Naive B cell (primary cell): ENCODE data around the gene PAX5. TPM values are rescaled to one million over a fixed set of nuclear protein-coding genes. Genes with fewer than 3 reads are reported as not detected.

Experiments
- ATAC-seq, 2 donors: fragments of 150-1000 bp; cut with Tn5 transposase; 2 replicates each; pipeline ENCODE4 v1.10.0; 2021; ENCODE audit warnings: low read depth in 2 of 2, mild to moderate bottlenecking in 2 of 2, moderate library complexity in 2 of 2
- DNase-seq: peaks from one replicate; pipeline ENCODE4 v3.0.0; 2022
- H3K27ac Mint-ChIP-seq, 6 donors: one replicate each; pipeline ENCODE4 v1.8.0; 2020 to 2022; ENCODE audit warnings: mild to moderate bottlenecking in 6 of 6, mixed read lengths in 6 of 6, moderate library complexity in 5 of 6, inconsistent platforms in 2 of 6
- H3K27me3 Mint-ChIP-seq, 3 donors: one replicate each; pipeline ENCODE4 v1.8.0; 2021 to 2022; ENCODE audit warnings: mixed read lengths in 3 of 3, mild to moderate bottlenecking in 1 of 3
- H3K36me3 Mint-ChIP-seq, 2 donors: one replicate each; pipeline ENCODE4 v1.8.0; 2020 to 2022; ENCODE audit warnings: mixed read lengths in 2 of 2, inconsistent platforms in 1 of 2, mild to moderate bottlenecking in 1 of 2
- H3K4me1 Mint-ChIP-seq, 3 donors: one replicate each; pipeline ENCODE4 v1.8.0; 2020 to 2022; ENCODE audit warnings: mixed read lengths in 3 of 3, inconsistent platforms in 1 of 3, mild to moderate bottlenecking in 1 of 3, moderate library complexity in 1 of 3
- H3K4me3 Mint-ChIP-seq, 8 donors: one replicate each; pipeline ENCODE4 v1.8.0; 2020 to 2022; ENCODE audit warnings: mild to moderate bottlenecking in 8 of 8, mixed read lengths in 8 of 8, moderate library complexity in 8 of 8, inconsistent platforms in 2 of 8
- H3K9me3 Mint-ChIP-seq, 7 donors: one replicate each; pipeline ENCODE4 v1.8.0; 2020 to 2022; ENCODE audit warnings: mixed read lengths in 7 of 7, mild to moderate bottlenecking in 5 of 7, inconsistent platforms in 2 of 7, moderate library complexity in 1 of 7
- polyA plus RNA-seq, 6 donors: library from polyadenylated mRNA; unstranded; fragments of 300-500 nt; fragmentation: Illumina TruSeq; gene quantifications; one replicate each; pipeline ENCODE4 v1.2.3, GENCODE V29; 2021; ENCODE audit warnings: low read depth in 6 of 6

The PAX5 gene
- polyA plus RNA-seq, 6 donors from 2014 or later, result 17.1 to 83.5 (median 45.3) TPM

DNA sequence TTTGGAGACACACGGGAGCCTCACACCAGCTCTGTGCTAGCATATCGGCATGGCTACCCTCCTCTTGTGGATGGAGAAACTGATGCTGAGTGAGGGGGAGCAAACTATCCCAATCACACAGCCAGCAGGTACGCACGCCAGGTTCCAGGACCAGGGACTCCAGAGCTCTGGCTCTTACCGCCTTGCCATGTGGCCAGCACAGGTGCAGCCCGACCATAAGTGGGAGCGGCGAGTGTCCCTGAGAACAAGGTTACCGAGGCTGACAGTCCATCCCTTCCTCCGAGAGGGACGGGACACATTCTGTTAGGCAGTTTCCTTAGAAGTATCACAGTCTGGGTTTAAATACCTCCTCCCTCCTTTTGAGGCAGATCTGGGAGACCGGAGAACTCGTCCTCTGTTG lies 86.0 kb downstream of the PAX5 start:
- Mint-ChIP-seq H3K4me1 (peaks cover 50 to 80% (median 73%) of the 10 kb centered on the region in 3 donors), H3K36me3 (peaks cover 14 to 18% of the 10 kb centered on the region in 2 donors), H3K27ac (peak overlapping the region; percentile 70 to 99 (median 98)), H3K4me3 (peak overlapping the region in 1 of 8 donors; percentile 54), H3K27me3 (no peaks in the 10 kb centered on the region), H3K9me3 (no peaks in the 10 kb centered on the region)
- no peak for ATAC-seq
- no peak for DNase-seq

DNA sequence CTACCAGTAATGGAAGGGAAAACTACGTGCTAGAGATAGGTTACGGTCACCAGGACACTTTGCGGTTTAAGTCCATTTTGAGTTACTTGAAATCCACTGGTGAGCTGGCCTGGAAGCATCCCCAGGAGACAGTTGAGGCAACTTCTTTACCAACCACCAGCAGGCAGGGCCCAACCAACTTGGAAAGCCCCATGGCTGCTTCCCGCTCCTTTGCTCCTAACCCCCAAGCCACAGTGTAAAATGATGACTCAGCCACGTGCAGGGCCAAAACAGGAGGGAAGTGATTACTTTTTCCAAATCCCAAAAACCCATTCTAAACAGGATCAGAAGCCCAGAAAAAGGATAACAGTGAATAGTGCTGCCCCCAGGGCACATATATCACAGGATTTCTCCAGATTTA lies 87.4 kb downstream of the PAX5 start:
- H3K36me3 Mint-ChIP-seq, result peaks cover 12 to 14% of the 10 kb centered on the region in 2 donors
- no peak for DNase-seq
- no peaks in the 10 kb centered on the region for H3K27me3 Mint-ChIP-seq
- H3K4me1 Mint-ChIP-seq, result peaks cover 45 to 77% (median 74%) of the 10 kb centered on the region in 3 donors
- no peak for ATAC-seq
- H3K9me3 Mint-ChIP-seq, result no peaks in the 10 kb centered on the region
- H3K4me3 Mint-ChIP-seq, result no peak overlapping the region
- peak overlapping the region in 5 of 6 donors; percentile 56 to 99 (median 90) for H3K27ac Mint-ChIP-seq

DNA sequence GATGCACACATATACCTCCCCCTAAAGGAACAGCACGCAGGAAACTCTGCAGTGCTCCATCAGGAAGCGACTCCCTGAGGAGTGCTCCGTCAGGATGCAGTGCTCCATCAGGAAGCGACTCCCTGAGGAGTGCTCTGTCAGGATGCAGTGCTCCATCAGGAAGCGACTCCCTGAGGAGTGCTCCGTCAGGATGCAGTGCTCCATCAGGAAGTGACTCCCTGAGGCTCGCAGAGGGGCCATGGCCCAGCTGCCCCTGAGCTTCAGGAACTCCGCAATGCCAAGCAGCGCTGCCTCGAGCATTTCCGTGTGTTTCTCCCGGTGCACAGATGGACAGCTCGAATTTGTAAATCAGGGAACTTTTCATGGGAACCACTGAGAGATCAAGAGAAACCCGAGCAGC lies 88.1 kb downstream of the PAX5 start:
- Mint-ChIP-seq H3K9me3 (no peaks in the 10 kb centered on the region), H3K4me3 (no peak overlapping the region), H3K27me3 (no peaks in the 10 kb centered on the region), H3K27ac (peak overlapping the region in 2 of 6 donors; percentile 28 to 96), H3K36me3 (peaks cover 14 to 18% of the 10 kb centered on the region in 2 donors), H3K4me1 (peaks cover 46 to 77% (median 74%) of the 10 kb centered on the region in 3 donors)
- DNase-seq (no peak), ATAC-seq (no peak)

DNA sequence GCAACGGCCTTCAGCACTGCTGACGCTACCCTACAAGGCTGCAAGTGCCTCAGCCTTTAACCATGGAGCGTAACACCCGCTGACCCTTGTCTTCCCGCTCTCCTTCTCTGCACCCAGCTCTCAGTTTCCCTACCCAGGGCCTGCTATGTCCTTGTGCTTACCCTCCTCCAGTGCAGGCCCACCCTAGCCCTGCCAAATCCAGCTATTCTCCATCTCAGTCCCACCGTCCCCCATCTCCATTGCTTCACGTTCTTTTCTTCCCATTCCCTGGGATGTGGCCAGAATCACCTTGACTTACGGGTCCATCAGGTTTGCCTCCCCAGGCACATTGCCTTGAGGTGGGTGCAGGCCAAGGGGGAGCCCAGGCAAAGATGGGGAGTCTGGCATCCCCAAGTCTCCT lies 91.2 kb downstream of the PAX5 start:
- Mint-ChIP-seq H3K9me3 (no peaks in the 10 kb centered on the region), H3K27me3 (no peaks in the 10 kb centered on the region), H3K27ac (peak overlapping the region in 4 of 6 donors; percentile 78 to 86 (median 82)), H3K4me3 (peak overlapping the region in 2 of 8 donors; percentile 12 to 30), H3K36me3 (peaks cover 14 to 37% of the 10 kb centered on the region in 2 donors), H3K4me1 (peaks cover 53 to 77% (median 74%) of the 10 kb centered on the region in 3 donors)
- DNase-seq (no peak), ATAC-seq (no peak)

DNA sequence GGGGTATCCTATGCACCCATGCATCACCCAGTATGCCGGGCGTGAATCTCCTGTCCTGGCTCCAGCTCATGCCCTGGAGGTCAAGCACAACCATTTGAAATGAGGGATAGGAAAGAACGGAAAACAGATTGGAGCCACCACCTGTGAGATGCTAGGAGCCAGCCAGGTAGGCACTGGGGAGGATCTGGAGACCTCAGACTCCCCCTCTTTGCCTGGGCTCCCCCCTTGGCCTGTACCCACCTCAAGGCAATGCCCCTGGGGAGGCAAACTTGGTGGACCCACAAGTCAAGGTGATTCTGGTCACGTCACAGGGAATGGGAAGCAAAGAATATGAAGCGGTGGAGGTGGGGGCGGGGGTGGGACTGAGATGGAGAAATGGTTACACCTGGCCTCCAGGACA lies 92.6 kb downstream of the PAX5 start:
- DNase-seq, result no peak
- H3K27me3 Mint-ChIP-seq, result no peaks in the 10 kb centered on the region
- H3K4me3 Mint-ChIP-seq, result peak overlapping the region in 1 of 8 donors; percentile 63
- H3K36me3 Mint-ChIP-seq, result peaks cover 16 to 44% of the 10 kb centered on the region in 2 donors
- H3K27ac Mint-ChIP-seq, result peak overlapping the region in 5 of 6 donors; percentile 11 to 89 (median 86)
- no peak for ATAC-seq
- peaks cover 0 to 2% (median 0%) of the 10 kb centered on the region in 7 donors for H3K9me3 Mint-ChIP-seq
- peaks cover 61 to 82% (median 81%) of the 10 kb centered on the region in 3 donors for H3K4me1 Mint-ChIP-seq

DNA sequence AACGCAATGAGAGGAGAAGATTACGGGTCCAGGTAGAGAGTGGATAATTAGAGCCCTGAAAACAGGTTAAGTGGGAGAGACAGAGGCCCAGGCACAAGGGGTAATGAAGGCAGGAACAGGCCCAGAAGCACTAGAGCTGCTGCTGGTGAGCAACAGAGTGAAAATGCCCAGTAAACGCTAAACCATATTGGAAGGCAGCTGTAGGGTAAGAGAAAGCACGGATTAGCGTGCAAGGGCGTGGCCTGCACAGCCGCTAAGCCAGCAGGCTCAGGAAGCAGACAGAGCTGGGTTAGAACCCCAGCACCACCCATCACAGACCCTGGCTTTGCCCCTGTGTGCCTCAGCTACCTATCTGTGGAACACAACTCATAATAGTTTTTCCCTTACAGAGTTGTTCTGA lies 93.2 kb downstream of the PAX5 start:
- no peak for ATAC-seq
- Mint-ChIP-seq H3K36me3 (peaks cover 17 to 44% of the 10 kb centered on the region in 2 donors), H3K27ac (peak overlapping the region; percentile 47 to 97 (median 86)), H3K4me3 (peak overlapping the region in 1 of 8 donors; percentile 54), H3K4me1 (peaks cover 63 to 83% (median 82%) of the 10 kb centered on the region in 3 donors), H3K9me3 (peaks cover 0 to 2% (median 0%) of the 10 kb centered on the region in 7 donors), H3K27me3 (no peaks in the 10 kb centered on the region)
- no peak for DNase-seq

DNA sequence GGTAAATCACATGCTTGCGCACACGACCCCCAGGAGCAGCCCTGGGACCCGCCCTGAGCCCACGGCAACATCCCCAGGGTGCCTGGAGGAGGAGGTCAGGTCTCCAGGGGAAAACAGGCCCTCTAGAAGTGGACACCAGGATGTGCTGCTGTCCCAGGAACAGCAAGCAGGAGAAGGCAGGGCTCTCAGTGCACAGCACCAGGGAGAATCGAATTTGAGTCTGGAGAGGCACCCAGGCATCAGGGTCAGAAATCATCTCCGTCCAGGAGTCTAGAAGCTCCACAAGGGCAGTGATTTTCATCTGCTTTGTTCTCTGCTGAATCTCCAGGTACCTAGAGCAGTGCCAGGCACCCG lies 93.6 kb downstream of the PAX5 start:
- peaks cover 18 to 44% of the 10 kb centered on the region in 2 donors for H3K36me3 Mint-ChIP-seq
- peaks cover 0 to 2% (median 0%) of the 10 kb centered on the region in 7 donors for H3K9me3 Mint-ChIP-seq
- ATAC-seq (no peak), DNase-seq (no peak)
- no peaks in the 10 kb centered on the region for H3K27me3 Mint-ChIP-seq
- peak overlapping the region in 5 of 6 donors; percentile 47 to 97 (median 87) for H3K27ac Mint-ChIP-seq
- H3K4me1 Mint-ChIP-seq, result peaks cover 67 to 87% (median 83%) of the 10 kb centered on the region in 3 donors
- H3K4me3 Mint-ChIP-seq, result peak overlapping the region in 2 of 8 donors; percentile 22 to 54

DNA sequence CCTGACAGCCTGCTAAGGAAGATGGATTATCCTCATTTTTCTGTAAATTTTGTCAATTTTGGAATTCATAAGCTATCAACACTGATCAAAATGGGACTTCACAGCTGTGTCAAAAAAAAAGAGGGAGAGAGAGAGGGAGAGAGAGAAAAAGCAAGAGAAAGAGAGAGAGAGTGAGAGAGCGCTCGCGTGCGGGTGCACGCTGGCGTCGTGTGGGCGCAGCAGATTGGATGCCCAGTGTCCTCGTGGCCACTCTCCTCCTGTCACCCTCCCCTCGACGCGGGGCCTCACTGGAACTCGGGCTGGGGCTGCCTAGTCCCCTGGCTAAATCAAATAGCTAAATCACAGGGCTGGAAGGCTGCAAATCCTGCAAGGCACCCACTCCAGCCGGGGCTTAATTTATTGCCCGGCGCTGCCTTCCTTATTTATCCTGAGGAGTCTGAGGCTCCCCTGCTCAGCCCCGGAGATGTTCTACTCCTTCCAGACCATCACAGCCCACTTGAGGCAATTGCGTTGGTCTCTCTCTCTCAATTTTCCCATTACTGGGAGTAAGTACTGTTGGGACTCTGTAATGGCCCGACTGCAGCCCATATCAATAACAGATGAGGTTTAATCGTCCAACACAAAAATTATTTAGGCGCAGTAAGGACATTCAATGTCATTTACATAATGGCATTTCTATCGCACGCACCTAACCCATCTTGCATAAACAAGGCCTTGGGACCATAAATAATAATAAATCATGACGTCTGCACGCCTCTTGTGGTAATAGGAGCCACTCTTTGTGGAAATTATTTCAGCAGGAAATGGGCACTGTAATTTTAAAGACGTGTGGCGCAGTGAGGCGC lies 94.2 kb downstream of the PAX5 start:
- ATAC-seq, result no peak
- Mint-ChIP-seq H3K27me3 (no peaks in the 10 kb centered on the region), H3K27ac (peak overlapping the region; percentile 62 to 97 (median 91)), H3K4me3 (peak overlapping the region in 5 of 8 donors; percentile 21 to 61 (median 43)), H3K36me3 (peaks cover 24 to 44% of the 10 kb centered on the region in 2 donors), H3K4me1 (peaks cover 67 to 90% (median 82%) of the 10 kb centered on the region in 3 donors), H3K9me3 (peaks cover 0 to 2% (median 0%) of the 10 kb centered on the region in 7 donors)
- no peak for DNase-seq

DNA sequence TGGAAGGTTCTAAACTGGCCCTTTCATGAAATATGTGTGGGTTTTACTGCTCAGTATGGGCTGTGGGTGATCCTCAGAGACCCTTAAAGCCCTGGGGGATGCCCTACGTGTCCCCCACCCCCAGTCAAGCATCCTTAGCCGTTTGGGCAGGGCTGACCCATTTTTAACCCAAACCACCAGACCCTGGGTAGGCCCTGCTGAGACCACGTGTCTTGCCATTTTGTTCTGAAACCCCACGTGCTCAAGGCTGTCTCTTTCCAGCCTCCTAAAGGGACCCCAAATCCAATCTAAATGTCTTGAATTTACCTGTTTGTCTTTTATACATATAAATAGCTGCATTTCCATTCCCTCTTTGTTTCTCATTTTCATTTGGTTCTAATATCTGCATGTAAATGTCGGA lies 94.9 kb downstream of the PAX5 start:
- H3K27me3 Mint-ChIP-seq, result no peaks in the 10 kb centered on the region
- no peak for DNase-seq
- peak overlapping the region in 4 of 8 donors; percentile 43 to 61 (median 58) for H3K4me3 Mint-ChIP-seq
- H3K9me3 Mint-ChIP-seq, result peaks cover 0 to 2% (median 0%) of the 10 kb centered on the region in 7 donors
- no peak for ATAC-seq
- peaks cover 30 to 44% of the 10 kb centered on the region in 2 donors for H3K36me3 Mint-ChIP-seq
- H3K4me1 Mint-ChIP-seq, result peaks cover 62 to 88% (median 81%) of the 10 kb centered on the region in 3 donors
- peak overlapping the region; percentile 61 to 96 (median 90) for H3K27ac Mint-ChIP-seq

DNA sequence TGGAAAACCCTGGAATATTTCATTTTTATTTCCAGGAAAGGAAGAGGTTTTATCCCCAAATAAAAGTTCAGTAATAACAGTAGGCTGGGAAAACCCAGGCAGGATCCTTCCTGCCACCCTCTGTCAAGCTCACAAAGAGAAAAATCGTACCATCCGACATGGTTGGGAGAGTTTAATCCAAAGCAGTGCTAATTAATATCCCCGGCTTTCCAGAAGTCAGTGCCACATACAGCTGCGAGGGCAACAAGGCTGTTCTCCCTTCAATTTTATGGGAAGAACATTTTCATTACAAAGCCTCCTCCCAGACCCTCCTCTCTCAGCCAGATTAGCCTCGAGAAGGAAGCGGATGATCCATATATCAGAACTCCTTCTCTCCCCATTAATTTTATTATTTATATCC lies 95.5 kb downstream of the PAX5 start:
- peaks cover 65 to 92% (median 86%) of the 10 kb centered on the region in 3 donors for H3K4me1 Mint-ChIP-seq
- H3K4me3 Mint-ChIP-seq, result peak overlapping the region in 7 of 8 donors; percentile 6 to 61 (median 57)
- no peak for DNase-seq
- H3K36me3 Mint-ChIP-seq, result peaks cover 35 to 50% of the 10 kb centered on the region in 2 donors
- H3K9me3 Mint-ChIP-seq, result peaks cover 0 to 2% (median 0%) of the 10 kb centered on the region in 7 donors
- ATAC-seq, result no peak
- peak overlapping the region; percentile 29 to 96 (median 92) for H3K27ac Mint-ChIP-seq
- no peaks in the 10 kb centered on the region for H3K27me3 Mint-ChIP-seq

DNA sequence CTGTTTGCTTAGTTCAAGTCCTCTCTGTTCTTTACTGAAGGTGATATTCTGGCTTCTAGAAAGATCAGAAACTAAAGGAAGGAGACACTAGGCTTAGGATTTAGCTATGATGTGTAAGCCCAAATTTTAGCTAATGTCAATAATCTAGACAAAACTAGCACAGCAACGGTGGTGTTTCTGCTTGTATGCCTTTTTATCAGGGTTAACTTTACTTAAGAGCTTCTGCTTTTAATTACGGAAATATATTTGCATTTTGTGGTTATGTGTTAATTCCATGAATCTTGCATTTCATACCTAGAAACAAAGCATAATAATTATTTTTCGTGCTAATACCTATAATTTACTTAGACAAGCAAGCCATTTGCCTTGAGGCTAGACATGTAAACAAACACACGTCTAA lies 96.1 kb downstream of the PAX5 start:
- DNase-seq (no peak), ATAC-seq (peak; percentile 42 to 60)
- Mint-ChIP-seq H3K36me3 (peaks cover 32 to 50% of the 10 kb centered on the region in 2 donors), H3K27ac (peak overlapping the region; percentile 29 to 96 (median 92)), H3K4me1 (peaks cover 66 to 93% (median 83%) of the 10 kb centered on the region in 3 donors), H3K27me3 (no peaks in the 10 kb centered on the region), H3K9me3 (peaks cover 0 to 4% (median 0%) of the 10 kb centered on the region in 7 donors), H3K4me3 (peak overlapping the region in 6 of 8 donors; percentile 1 to 70 (median 57))

DNA sequence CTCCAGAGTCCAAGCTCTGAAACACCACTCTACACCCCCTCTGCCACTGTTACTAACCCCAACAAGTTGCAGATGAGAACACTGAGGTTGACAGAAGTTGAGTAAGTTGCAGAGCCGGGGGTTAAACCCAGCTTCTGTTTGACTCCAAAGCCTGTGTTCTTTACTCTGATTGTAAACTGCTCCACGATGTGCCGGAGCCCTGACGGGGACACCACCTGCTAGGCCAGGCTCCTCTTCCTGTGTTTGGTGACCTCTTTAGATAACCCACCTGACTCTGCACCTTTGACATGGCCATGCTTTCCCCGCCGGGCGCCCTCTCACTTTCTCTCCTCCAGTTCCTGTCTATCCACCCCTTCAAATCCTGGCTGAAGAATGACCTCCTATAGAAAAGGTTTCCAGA lies 96.7 kb downstream of the PAX5 start:
- peak overlapping the region; percentile 14 to 96 (median 90) for H3K27ac Mint-ChIP-seq
- H3K9me3 Mint-ChIP-seq, result peaks cover under 1 to 4% (median 2%) of the 10 kb centered on the region in 7 donors
- ATAC-seq (no peak), DNase-seq (no peak)
- H3K36me3 Mint-ChIP-seq, result peaks cover 35 to 53% of the 10 kb centered on the region in 2 donors
- peak overlapping the region in 3 of 8 donors; percentile 34 to 68 (median 57) for H3K4me3 Mint-ChIP-seq
- peaks cover 67 to 93% (median 81%) of the 10 kb centered on the region in 3 donors for H3K4me1 Mint-ChIP-seq
- no peaks in the 10 kb centered on the region for H3K27me3 Mint-ChIP-seq

DNA sequence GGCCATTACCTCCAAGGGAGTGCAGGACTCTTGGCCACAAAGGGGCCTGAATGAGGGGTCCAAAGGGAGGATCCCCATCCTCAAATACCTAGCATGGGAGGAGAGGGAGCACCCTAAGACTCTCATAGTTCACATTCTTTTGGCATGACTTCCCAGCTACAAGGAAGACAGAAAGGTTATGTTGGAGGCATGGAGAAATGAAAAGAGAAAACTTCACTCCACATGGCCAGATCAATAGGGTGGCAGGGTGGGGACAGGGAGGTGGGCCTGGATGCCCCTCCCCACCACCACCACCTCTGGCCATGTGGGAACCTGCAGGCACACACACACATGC lies 97.6 kb downstream of the PAX5 start:
- peaks cover 2 to 9% (median 5%) of the 10 kb centered on the region in 7 donors for H3K9me3 Mint-ChIP-seq
- H3K4me1 Mint-ChIP-seq, result peaks cover 69 to 88% (median 82%) of the 10 kb centered on the region in 3 donors
- H3K4me3 Mint-ChIP-seq, result peak overlapping the region in 1 of 8 donors; percentile 47
- no peak for DNase-seq
- ATAC-seq, result no peak
- peaks cover 42 to 55% of the 10 kb centered on the region in 2 donors for H3K36me3 Mint-ChIP-seq
- peak overlapping the region in 5 of 6 donors; percentile 53 to 93 (median 69) for H3K27ac Mint-ChIP-seq
- H3K27me3 Mint-ChIP-seq, result no peaks in the 10 kb centered on the region
